MCF 10A (cell line): ENCODE results near the gene FFAR2. TPM values are rescaled to one million over a fixed set of nuclear protein-coding genes. Genes with fewer than 3 reads are reported as not detected.

ENCODE experiments used
- BruUV-seq: library from RNA; stranded (reverse); fragments of 400-500 nt; replicated peaks from 2 replicates; lab custom pipeline; 2021; lab: Mats Ljungman, UMichigan
- CTCF ChIA-PET: fragments of 300-600 bp; sonication (Branson Sonifier 250); formaldehyde crosslinking; extraction: SDS; loops from one replicate; lab custom pipeline; 2021; ENCODE audit warnings: antibody characterized with exemption, inconsistent platforms; lab: Yijun Ruan, JAX
- POLR2A ChIA-PET: fragments of 300-600, 350-650 bp; sonication (Branson Sonifier 250); formaldehyde crosslinking; extraction: SDS; loops from one replicate; lab custom pipeline; 2020; ENCODE audit warnings: antibody characterized with exemption, inconsistent platforms; lab: Yijun Ruan, JAX
- DNase-seq: peaks from one replicate; pipeline ENCODE4 v3.0.0-alpha.2; 2018; ENCODE audit not compliant: unreplicated experiment
- H3K27ac Mint-ChIP-seq: one replicate; pipeline ENCODE4 v1.8.0; 2022; ENCODE audit warnings: mild to moderate bottlenecking, low read depth, mixed read lengths; ENCODE audit not compliant: unreplicated experiment
- H3K27me3 Mint-ChIP-seq: one replicate; pipeline ENCODE4 v1.8.0; 2022; ENCODE audit warnings: mixed read lengths; ENCODE audit not compliant: insufficient read depth, unreplicated experiment
- H3K36me3 Mint-ChIP-seq: one replicate; pipeline ENCODE4 v1.8.0; 2022; ENCODE audit warnings: mild to moderate bottlenecking, moderate library complexity, mixed read lengths; ENCODE audit not compliant: insufficient read depth, unreplicated experiment
- H3K4me1 Mint-ChIP-seq: one replicate; pipeline ENCODE4 v1.8.0; 2022; ENCODE audit warnings: mixed read lengths; ENCODE audit not compliant: insufficient read depth, unreplicated experiment
- H3K4me3 Mint-ChIP-seq: one replicate; pipeline ENCODE4 v1.8.0; 2022; ENCODE audit warnings: mild to moderate bottlenecking, moderate library complexity, mixed read lengths; ENCODE audit not compliant: unreplicated experiment
- H3K9me3 Mint-ChIP-seq: one replicate; pipeline ENCODE4 v1.8.0; 2022; ENCODE audit warnings: mixed read lengths; ENCODE audit not compliant: unreplicated experiment
- CTCF ChIP-seq: fragments of 200-600 bp; IDR thresholded peaks from one replicate; pipeline ENCODE4 v1.8.0; 2022; ENCODE audit warnings: antibody characterized with exemption, mild to moderate bottlenecking; ENCODE audit not compliant: unreplicated experiment
- intact Hi-C: fragments of 100-400 bp; cut with micrococcal nuclease; formaldehyde crosslinking; loops from 2 replicates; pipeline ENCODE4 v1.14.1; 2022
- total RNA-seq: library from RNA; stranded (reverse); gene quantifications from 2 replicates; pipeline ENCODE4 v1.2.3, GENCODE V29; 2022

The FFAR2 gene
- total RNA-seq, 1 experiment from 2014 or later, result not detected

GRCh38 chr19:35444735-35445134 is 3.3 kb upstream of the FFAR2 start:
- H3K9me3 Mint-ChIP-seq, result no peaks in the 10 kb centered on the region
- POLR2A ChIA-PET, result no interaction called here
- H3K27me3 Mint-ChIP-seq, result peaks cover 49% of the 10 kb centered on the region
- CTCF ChIA-PET, result interaction anchor here (1.1 kb wide), 1 partner anchor 26 kb away, joined by 3 read pairs; no protein-coding TSS in a partner anchor
- H3K27ac Mint-ChIP-seq, result no peak overlapping the region
- DNase-seq, result no peak
- TF ChIP-seq CTCF, result no peak
- no peaks in the 10 kb centered on the region for H3K4me1 Mint-ChIP-seq
- no peak overlapping the region for H3K4me3 Mint-ChIP-seq
- H3K36me3 Mint-ChIP-seq, result no peaks in the 10 kb centered on the region
- no TSS peak for BruUV-seq
- intact Hi-C loops, result no loop called here

- intact Hi-C loops, result no loop called here
- DNase-seq, result no peak
- no peak for TF ChIP-seq CTCF
- BruUV-seq, result no TSS peak
- H3K4me1 Mint-ChIP-seq, result no peaks in the 10 kb centered on the region
- ChIA-PET CTCF (no interaction called here), POLR2A (interaction anchor here (0.6 kb wide), 1 partner anchor 49 kb away, joined by 3 read pairs; no protein-coding TSS in a partner anchor)
- H3K9me3 Mint-ChIP-seq, result no peaks in the 10 kb centered on the region
- peaks cover 62% of the 10 kb centered on the region for H3K27me3 Mint-ChIP-seq
- no peak overlapping the region for H3K27ac Mint-ChIP-seq
- no peak overlapping the region for H3K4me3 Mint-ChIP-seq
- H3K36me3 Mint-ChIP-seq, result no peaks in the 10 kb centered on the region
Observed at GRCh38 chr19:35445826-35446593, 2.0 kb upstream of the FFAR2 start.

GRCh38 chr19:35449359-35450043 is 1.4 kb downstream of the FFAR2 start:
- Mint-ChIP-seq H3K4me1 (no peaks in the 10 kb centered on the region), H3K9me3 (no peaks in the 10 kb centered on the region), H3K4me3 (no peak overlapping the region), H3K27me3 (peaks cover 88% of the 10 kb centered on the region), H3K36me3 (no peaks in the 10 kb centered on the region), H3K27ac (no peak overlapping the region)
- CTCF ChIA-PET, result interaction anchor here (0.8 to 1.4 kb wide), 2 partner anchors 19 to 46 kb away, joined by 3 read pairs; no protein-coding TSS in a partner anchor
- POLR2A ChIA-PET, result no interaction called here
- TF ChIP-seq CTCF, result no peak
- intact Hi-C loops, result no loop called here
- peak; percentile 18 for DNase-seq
- BruUV-seq, result no TSS peak
